ENCODE data around the gene DNAH1.

DNAH1 gene

GRCh38 chr3:52393959-52394670 lies 78.0 kb downstream of the DNAH1 start:
- DNase-seq, result no peak

GRCh38 chr3:52394751-52395502 lies 78.8 kb downstream of the DNAH1 start:
- DNase-seq, result no peak

DNA sequence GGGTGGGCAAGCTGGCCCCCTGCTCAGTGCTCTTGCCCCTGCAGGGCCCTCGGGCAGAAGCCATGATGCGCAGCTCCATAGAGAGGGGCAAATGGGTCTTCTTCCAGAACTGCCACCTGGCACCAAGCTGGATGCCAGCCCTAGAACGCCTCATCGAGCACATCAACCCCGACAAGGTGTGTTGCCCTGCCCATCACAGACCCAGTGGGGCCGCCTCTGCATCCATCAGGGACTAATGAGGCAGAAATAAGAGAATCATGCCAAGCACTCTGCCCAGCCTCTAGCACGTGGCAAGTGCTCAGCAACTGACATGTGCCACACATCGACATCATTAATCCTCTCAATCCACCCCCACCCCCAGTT lies 79.4 kb downstream of the DNAH1 start:
- no peak for DNase-seq

GRCh38 chr3:52396011-52396906 lies 80.1 kb downstream of the DNAH1 start:
- DNase-seq, result no peak

- no peak for DNase-seq
Observed at GRCh38 chr3:52396907-52397591, 80.9 kb downstream of the DNAH1 start.

DNA sequence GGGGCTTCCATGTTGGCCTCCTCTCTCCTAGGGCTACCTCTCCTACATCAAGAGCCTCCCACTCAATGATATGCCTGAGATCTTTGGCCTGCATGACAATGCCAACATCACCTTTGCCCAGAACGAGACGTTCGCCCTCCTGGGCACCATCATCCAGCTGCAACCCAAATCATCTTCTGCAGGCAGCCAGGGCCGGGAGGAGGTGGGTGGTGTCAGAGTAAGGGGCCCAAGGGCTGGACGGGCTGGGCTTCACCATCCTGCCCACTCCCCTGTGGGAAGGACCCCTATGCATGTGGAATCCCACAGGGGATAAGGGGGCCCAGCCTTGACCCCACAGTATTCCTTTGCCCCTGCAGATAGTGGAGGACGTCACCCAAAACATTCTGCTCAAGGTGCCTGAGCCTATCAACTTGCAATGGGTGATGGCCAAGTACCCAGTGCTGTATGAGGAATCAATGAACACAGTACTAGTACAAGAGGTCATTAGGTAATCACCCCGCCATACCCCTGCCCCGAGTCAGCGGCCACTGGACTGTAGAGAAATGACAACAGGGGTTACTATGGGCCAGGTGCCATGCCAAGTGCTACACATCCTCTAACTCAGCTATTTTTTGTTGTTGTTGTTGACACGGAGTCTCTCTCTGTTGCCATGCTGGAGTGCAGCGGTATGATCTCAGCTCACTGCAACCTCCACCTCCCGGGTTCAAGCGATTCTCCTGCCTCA lies 81.7 kb downstream of the DNAH1 start:
- no peak for DNase-seq

GRCh38 chr3:52398670-52399081 lies 82.6 kb downstream of the DNAH1 start:
- DNase-seq, result no peak

DNA sequence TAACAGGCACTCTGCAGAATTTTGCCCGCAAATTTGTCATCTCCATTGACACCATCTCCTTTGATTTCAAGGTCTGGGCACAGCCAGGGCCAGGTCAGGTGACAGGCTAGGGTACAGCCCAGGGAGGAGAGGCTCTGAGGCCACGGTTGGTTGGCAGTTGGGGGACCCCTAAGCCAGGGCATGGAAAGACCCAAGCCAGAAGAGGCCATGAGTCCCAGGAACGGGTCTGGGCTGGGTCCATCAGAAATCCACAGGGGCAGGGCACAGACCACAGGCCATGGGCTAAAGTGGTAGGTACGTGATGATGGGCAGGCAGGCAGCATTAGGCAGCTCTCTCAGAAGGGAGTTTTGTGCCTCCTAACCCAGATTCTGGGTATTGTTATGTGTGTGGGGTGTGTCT lies 83.0 kb downstream of the DNAH1 start:
- DNase-seq, result no peak

DNA sequence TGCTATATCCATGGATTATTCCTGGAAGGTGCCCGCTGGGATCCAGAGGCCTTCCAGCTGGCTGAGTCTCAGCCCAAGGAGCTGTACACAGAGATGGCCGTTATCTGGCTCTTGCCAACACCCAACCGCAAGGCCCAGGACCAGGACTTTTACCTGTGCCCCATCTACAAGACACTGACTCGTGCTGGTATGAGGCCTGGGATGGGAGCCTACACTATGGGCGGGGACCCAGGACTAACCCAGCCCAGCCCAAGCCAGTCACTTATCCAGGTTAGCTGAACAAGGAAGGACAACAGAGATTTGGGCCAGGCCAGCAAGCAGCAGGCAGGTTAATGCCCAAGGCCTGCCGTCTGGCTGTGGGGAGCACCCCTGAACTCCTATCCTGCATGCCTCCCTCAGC lies 83.5 kb downstream of the DNAH1 start:
- no peak for DNase-seq

- DNase-seq, result no peak
Observed at GRCh38 chr3:52400275-52400793, 84.2 kb downstream of the DNAH1 start.

- DNase-seq, result no peak
Observed at GRCh38 chr3:52401021-52401420, 84.9 kb downstream of the DNAH1 start.

DNA sequence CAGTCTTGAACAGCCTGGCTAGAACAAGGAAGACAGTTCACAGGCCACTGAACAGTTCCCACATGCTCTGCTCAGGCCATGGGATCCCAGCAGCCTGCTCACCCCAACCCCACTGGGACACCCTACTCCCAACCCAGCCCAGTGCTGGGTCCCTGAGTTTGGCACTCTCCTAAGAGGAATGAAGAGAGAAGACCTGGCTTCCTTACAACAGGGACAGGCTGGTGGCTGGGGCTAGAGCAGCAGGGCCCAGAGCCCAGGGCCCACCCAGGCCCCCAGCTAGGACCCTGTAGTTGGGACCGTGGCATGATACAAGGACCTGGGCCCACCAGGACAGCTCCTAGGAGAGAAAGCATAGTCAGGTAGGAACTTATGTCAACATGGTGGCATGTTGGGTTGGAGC lies 85.4 kb downstream of the DNAH1 start:
- no peak for DNase-seq

GRCh38 chr3:52402101-52402521 lies 86.0 kb downstream of the DNAH1 start:
- no peak for DNase-seq

- DNase-seq, result no peak
Observed at GRCh38 chr3:52402706-52403270, 86.7 kb downstream of the DNAH1 start.

DNA sequence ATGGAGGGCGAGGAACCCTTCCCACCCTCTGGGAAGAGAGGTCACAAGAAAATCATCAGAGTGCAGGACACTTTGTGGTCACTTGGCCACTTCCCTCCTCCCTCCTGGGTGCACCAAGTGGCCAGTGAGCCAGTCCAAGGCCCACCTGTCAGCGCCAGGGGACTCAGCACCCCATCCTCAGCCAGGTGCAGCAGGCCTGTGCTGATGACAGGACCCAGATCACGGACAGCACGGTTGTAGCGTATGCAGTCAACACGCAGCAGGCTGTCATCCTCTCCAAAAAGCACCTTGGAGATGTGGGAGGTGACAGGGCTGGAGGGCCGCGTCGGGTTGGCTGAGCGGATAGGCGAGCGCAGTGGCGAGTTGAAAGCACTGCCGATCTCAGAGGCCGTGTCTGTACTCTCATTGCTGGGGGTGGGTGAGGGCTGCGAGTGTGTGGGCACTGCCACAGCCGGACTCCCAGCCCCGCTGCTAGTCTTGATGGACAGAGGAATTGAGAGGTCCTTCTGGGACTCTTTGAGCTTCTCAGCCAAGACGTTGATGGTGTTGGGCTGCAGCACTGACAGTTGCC lies 87.2 kb downstream of the DNAH1 start:
- DNase-seq, result no peak

DNA sequence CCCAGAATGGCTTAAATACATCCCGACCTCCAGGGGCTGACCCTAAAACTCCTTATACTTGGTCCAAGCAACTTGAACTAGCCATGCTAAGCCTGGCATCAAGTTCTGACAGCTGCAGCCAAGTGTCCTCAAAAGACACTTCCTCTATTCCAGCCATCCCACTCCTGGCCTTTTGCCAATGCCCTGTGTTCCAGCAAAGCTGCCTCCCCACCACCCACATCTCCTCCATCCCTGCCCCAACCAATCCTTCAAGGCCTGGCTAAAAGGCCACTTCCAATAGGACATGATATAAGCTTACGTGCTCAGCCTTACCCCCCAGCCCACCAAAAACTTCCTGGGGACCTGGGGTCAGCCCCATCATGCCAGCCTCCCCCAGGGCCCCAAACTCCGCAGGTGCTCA lies 87.8 kb downstream of the DNAH1 start:
- no peak for DNase-seq

DNA sequence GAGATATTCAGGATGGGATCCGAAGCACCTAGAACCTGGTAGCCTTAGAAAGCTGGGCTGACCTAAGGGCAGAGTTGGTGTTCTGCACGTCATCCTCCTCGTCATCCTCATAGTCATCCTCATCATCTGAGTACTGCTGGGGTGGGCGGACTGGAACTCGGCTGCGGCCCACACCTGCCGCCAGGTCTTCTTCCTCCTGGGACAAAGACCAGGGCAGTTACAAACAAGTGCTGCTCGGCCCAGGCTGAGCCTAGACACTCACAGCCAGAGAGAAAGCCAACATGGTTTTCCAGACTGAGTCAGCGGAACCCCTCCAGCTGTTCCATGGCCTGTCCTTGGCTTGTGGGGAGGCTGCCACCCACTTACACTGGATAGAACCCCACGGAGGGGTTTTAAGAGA lies 88.3 kb downstream of the DNAH1 start:
- no peak for DNase-seq

- DNase-seq, result no peak
Observed at GRCh38 chr3:52405066-52405465, 88.9 kb downstream of the DNAH1 start.

GRCh38 chr3:52405601-52406110 lies 89.5 kb downstream of the DNAH1 start:
- no peak for DNase-seq

DNA sequence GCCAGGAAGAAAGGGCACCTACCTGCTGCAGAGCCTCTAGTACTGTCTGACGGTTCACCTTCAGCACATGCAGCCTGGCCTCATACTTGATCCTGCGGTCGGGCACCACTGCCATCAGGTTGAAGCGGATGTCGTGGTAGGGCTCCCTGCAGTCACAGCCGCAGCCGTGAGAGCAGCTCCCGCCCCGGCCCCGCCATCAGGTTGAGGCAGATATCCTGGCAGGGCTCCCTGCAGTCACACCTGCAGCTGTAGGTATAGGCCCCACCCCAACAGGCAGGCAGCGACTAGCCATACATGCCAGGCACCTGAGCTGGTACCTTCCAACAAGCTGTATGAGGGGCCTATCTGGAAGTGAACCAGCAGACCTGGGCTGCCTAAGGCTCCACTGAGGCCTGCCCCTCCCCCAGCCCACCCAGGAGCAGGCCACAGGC lies 90.1 kb downstream of the DNAH1 start:
- no peak for DNase-seq

All from NCI-H510A treated with DMSO at 0.1 percent for 48 hours (cell line).